ENCODE data around the gene TASOR2.

Gene TASOR2

GRCh38 chr10:5684971-5685763, 529 bp downstream of the TASOR2 start:
- peak; percentile 48 for DNase-seq (ENCODE audit: low read depth)

DNA sequence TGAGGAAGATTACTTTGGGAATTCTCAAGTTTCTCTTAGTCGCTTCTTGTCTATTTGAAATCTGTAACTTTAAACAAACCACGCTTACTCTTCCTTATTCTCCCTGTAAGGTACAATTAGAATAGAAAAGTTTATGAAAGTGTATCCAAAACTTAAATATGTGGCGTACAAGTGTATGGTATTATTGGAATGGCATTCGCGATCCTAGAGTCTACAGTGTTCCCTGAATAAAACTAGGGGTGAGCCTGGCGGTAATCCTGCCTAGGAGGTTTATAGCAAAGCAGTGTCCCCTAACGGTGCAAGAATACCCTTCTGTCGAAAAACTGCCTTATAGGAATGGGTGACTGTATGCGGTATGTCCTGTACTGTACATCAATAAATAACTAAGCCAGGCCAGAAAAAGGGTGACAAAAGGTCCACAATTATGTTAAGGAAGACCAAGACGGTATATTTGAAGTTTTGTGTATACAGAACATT, 1.2 kb downstream of the TASOR2 start:
- DNase-seq (ENCODE audit: low read depth), result no peak

DNA sequence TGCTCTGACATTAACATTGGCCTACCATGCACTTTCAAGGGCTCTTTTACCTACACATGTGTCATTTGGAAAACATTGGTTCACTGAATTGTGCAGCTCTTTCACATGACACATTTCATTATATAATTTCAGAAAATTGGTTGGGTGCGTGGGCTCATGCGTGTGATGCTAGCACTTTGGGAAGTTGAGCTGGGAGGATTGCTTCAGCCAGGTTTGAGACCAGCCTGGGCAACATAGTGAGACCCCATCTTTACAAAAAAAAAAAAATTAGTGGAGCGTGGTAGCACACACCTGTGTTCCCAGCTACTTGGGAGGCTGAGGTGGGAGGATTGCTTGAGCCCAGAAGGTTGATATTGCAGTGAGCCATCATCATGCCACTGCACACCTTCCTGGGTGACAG, 3.9 kb downstream of the TASOR2 start:
- DNase-seq (ENCODE audit: low read depth), result no peak

DNA sequence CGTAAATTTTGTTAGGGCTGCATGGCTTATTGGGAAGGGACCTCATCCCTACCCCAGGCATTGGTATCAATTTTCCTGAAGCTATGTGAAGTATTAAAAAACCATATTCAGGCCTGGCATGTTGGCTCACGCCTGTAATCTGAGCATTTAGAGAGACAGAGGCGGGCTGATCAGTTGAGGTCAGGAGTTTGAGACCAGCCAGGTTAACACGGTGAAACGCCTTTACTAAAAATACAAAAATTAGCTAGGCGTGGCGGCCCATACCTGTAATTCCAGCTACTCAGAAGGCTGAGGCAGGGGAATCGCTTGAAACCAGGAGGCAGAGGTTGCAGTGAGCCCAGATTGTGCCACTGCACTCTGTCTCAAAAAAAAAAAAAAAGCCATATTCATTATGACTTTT, 7.1 kb downstream of the TASOR2 start:
- no peak for DNase-seq (ENCODE audit: low read depth)

- peak; percentile 52 for DNase-seq (ENCODE audit: low read depth)
Observed at GRCh38 chr10:5692461-5693358, 8.1 kb downstream of the TASOR2 start.

GRCh38 chr10:5694573-5694972, 9.9 kb downstream of the TASOR2 start:
- DNase-seq (ENCODE audit: low read depth), result no peak

DNA sequence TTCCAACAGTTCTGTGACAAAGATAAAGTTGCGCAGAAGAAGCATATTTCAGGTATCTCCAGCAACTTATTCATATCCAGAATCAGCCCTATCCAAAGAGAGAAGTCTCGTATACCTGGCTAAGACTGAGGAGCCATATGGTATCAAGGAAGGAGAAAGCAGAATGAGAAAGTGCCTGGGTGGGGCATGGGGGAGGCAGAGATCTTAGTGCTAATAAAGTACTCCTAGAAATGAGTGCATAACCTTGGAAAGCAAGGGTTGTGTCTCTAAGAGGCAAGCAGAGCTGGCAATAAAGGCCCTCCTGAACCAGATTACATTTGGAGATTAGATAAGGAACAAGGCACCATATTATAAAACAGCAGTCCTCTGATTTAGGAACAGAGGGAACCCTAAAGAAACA, 12.7 kb downstream of the TASOR2 start:
- no peak for DNase-seq (ENCODE audit: low read depth)

- DNase-seq (ENCODE audit: low read depth), result no peak
Observed at GRCh38 chr10:5698062-5698461, 13.4 kb downstream of the TASOR2 start.

DNA sequence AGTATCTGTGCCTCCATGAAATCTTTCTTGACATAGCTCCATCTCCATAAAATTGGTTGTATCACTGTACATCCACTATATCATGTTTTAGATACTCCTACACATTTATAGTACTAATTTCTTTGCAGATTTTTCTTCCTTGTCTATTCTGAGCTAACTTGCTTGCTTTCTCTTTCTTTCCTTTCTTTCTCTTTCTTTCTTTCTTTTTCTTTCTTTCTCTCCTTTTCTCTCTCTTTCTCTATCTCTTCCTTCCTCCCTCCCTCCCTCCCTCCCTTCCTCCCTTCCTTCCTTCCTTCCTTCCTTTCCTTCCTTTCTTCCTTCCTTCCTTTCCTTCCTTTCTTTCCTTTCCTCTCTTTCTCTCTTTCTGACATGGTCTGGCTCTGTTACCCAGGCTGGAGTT, 23.7 kb downstream of the TASOR2 start:
- DNase-seq (ENCODE audit: low read depth), result no peak

DNA sequence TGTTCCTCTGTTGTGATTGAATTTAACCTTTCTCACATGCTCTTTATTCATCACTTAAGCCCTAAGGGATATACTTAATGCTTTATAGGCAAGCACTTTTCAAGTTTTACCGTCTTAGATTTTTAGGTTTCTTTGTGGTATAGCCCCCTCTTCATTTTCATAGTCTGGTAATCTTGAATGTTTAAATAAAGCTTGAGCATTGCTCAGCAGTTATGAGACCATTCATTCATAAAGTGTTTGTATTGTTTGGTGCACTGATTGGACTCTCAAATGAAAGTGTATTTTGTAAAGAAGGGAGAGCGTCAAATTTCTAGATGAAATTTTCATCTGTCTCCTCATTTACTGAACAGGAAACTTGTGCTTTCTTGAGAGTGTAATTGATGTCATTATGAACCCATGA, 25.2 kb downstream of the TASOR2 start:
- DNase-seq (ENCODE audit: low read depth), result no peak

DNA sequence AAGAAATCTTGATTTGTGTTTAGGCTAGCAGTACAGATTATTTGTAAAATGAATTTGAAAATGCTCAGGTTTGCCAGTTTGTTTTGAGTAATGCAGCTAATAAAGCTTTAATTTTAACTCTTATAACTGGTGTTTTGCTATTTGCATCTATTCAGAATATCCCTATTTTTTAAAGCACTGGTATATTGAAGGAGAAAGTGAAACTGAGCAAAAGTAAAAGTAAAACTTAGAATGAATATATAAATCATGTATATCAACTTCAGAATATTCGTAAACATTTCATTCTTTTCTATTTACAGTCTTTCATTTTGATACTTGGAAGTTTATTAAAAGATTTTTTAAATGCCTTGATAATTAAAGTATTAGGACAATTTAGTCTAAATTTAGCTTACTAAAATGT, 26.2 kb downstream of the TASOR2 start:
- no peak for DNase-seq (ENCODE audit: low read depth)

GRCh38 chr10:5711642-5712041, 27.0 kb downstream of the TASOR2 start:
- DNase-seq (ENCODE audit: low read depth), result no peak

- DNase-seq (ENCODE audit: low read depth), result no peak
Observed at GRCh38 chr10:5719546-5719945, 34.9 kb downstream of the TASOR2 start.

- DNase-seq (ENCODE audit: low read depth), result no peak
Observed at GRCh38 chr10:5720182-5720581, 35.5 kb downstream of the TASOR2 start.

GRCh38 chr10:5723692-5724091, 39.1 kb downstream of the TASOR2 start:
- no peak for DNase-seq (ENCODE audit: low read depth)

- no peak for DNase-seq (ENCODE audit: low read depth)
Observed at GRCh38 chr10:5730766-5731165, 46.1 kb downstream of the TASOR2 start.

- DNase-seq (ENCODE audit: low read depth), result no peak
Observed at GRCh38 chr10:5731559-5731958, 46.9 kb downstream of the TASOR2 start.

GRCh38 chr10:5732141-5732540, 47.5 kb downstream of the TASOR2 start:
- DNase-seq (ENCODE audit: low read depth), result no peak

Measured in stimulated activated CD8-positive, alpha-beta memory T cell treated with anti-CD3 and anti-CD28 coated beads, Interleukin-4, amount 100 ng/mL, for 24 hours (primary cell).